ENCODE measurements around the gene HMOX1.

Gene HMOX1

DNA sequence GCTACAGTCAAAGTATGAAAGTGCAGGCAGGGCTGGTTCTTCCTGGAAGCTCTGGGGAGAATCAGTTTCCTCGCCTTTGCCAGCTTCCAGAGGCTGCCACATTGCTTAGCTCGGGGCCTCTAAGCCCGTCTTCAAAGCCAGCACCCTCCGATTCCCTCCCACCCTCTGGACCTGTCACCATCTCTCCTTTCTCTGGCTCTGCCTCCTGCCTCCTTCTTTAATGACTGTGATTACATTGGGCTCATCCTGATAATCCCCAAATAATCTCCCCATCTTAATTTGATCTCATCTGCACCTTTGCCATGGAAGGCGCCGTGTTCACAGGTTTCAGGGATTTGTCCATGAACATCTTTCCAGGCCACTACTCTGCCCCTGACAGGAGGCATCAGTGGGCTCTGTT, 61.6 kb downstream of the HMOX1 start:
- TF ChIP-seq, protein P1, sequence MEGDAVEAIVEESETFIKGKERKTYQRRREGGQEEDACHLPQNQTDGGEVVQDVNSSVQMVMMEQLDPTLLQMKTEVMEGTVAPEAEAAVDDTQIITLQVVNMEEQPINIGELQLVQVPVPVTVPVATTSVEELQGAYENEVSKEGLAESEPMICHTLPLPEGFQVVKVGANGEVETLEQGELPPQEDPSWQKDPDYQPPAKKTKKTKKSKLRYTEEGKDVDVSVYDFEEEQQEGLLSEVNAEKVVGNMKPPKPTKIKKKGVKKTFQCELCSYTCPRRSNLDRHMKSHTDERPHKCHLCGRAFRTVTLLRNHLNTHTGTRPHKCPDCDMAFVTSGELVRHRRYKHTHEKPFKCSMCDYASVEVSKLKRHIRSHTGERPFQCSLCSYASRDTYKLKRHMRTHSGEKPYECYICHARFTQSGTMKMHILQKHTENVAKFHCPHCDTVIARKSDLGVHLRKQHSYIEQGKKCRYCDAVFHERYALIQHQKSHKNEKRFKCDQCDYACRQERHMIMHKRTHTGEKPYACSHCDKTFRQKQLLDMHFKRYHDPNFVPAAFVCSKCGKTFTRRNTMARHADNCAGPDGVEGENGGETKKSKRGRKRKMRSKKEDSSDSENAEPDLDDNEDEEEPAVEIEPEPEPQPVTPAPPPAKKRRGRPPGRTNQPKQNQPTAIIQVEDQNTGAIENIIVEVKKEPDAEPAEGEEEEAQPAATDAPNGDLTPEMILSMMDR (IDR thresholded peaks at IDR 0.05), result no peak
- H3K27me3 ChIP-seq (ENCODE audit: control insufficient read depth, insufficient read depth, low read length), result no peaks in the 10 kb centered on the region
- no peak overlapping the region for H3K27ac ChIP-seq
- no peak overlapping the region for H3K4me3 ChIP-seq (ENCODE audit: low read depth, low read length)
- H2AFZ ChIP-seq, result no peak overlapping the region
- no peaks in the 10 kb centered on the region for H3K79me2 ChIP-seq
- H3K9ac ChIP-seq, result no peak overlapping the region
- H3K9me3 ChIP-seq (ENCODE audit: control insufficient read depth, low read length), result no peaks in the 10 kb centered on the region
- H3K4me1 ChIP-seq, result no peaks in the 10 kb centered on the region
- no peak overlapping the region for H3K4me2 ChIP-seq (ENCODE audit: low read length)
- H3K36me3 ChIP-seq (ENCODE audit: control insufficient read depth, insufficient read depth, low read length), result no peaks in the 10 kb centered on the region

DNA sequence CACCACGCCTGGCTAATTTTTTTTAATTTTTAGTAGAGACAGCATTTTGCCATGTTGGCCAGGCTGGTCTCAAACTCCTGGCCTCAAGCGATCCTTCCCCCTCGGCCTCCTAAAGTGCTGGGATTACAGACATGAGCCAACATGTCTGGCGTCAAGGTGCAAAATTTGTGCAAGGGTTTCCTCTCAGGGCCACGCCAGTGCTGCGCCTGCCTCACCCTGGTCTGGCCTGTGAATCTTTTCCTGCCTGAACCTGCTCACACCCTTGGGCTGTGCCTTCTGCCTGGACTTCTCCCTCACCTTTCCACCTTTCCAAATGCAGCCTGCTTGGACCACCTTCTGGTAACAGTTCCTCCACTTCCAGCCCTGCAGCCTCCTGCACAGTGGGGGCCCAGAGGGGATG, 62.4 kb downstream of the HMOX1 start:
- H3K4me1 ChIP-seq, result no peaks in the 10 kb centered on the region
- no peaks in the 10 kb centered on the region for H3K27me3 ChIP-seq (ENCODE audit: control insufficient read depth, insufficient read depth, low read length)
- no peak overlapping the region for H3K9ac ChIP-seq
- H3K36me3 ChIP-seq (ENCODE audit: control insufficient read depth, insufficient read depth, low read length), result no peaks in the 10 kb centered on the region
- H2AFZ ChIP-seq, result no peak overlapping the region
- H3K79me2 ChIP-seq, result no peaks in the 10 kb centered on the region
- H3K9me3 ChIP-seq (ENCODE audit: control insufficient read depth, low read length), result no peaks in the 10 kb centered on the region
- TF ChIP-seq, protein P1 (IDR thresholded peaks at IDR 0.05), result no peak
- no peak overlapping the region for H3K4me2 ChIP-seq (ENCODE audit: low read length)
- no peak overlapping the region for H3K27ac ChIP-seq
- no peak overlapping the region for H3K4me3 ChIP-seq (ENCODE audit: low read depth, low read length)
